ENCODE measurements around the gene NHSL1.

Gene NHSL1

DNA sequence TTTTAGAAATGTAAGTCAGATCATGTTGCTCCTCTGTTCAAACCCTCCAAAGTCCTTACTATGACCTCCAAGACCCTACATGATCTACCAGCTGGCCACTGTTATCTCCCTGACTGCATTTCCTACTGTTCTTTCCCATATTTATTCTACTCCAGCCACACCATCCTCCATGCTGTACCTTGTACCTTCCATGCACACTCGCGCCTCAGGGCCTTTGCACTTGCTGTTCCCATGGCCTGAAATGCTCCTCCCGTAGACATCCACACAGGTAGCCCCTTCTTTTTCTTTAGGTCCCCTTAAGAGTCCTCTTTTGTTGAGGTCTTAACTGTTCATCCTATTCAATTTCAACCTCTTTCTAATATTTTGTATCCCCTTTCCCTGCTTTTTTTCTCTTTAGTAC is 48.3 kb downstream of the NHSL1 start (continued):
- TF ChIP-seq, protein P1, sequence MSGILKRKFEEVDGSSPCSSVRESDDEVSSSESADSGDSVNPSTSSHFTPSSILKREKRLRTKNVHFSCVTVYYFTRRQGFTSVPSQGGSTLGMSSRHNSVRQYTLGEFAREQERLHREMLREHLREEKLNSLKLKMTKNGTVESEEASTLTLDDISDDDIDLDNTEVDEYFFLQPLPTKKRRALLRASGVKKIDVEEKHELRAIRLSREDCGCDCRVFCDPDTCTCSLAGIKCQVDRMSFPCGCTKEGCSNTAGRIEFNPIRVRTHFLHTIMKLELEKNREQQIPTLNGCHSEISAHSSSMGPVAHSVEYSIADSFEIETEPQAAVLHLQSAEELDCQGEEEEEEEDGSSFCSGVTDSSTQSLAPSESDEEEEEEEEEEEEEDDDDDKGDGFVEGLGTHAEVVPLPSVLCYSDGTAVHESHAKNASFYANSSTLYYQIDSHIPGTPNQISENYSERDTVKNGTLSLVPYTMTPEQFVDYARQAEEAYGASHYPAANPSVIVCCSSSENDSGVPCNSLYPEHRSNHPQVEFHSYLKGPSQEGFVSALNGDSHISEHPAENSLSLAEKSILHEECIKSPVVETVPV (CRISPR knock-in tag; IDR thresholded peaks at IDR 0.05): no peak

DNA sequence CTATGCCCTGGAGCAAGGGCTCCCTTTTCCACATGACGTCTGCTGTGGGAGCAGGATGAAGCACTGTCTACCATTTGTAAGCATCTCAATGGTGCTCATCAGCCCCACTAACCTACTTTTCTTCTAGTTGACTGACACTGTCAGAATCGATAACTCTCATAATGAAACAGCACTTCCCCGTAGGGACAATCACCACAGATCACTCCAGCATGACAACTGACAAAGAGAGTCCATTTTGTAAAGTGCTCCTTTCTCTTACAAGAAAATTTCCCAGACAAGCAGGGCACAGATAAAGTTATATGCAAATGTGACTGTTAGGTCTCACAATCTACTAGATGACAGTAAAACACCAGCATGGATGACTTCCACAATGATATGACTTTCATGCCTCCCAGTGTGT is 48.8 kb downstream of the NHSL1 start:
- TF ChIP-seq ZNF8 (CRISPR knock-in tag; IDR thresholded peaks at IDR 0.05) (no peak), ESRRG (CRISPR knock-in tag; IDR thresholded peaks at IDR 0.05) (no peak)
- TF ChIP-seq, protein P2, sequence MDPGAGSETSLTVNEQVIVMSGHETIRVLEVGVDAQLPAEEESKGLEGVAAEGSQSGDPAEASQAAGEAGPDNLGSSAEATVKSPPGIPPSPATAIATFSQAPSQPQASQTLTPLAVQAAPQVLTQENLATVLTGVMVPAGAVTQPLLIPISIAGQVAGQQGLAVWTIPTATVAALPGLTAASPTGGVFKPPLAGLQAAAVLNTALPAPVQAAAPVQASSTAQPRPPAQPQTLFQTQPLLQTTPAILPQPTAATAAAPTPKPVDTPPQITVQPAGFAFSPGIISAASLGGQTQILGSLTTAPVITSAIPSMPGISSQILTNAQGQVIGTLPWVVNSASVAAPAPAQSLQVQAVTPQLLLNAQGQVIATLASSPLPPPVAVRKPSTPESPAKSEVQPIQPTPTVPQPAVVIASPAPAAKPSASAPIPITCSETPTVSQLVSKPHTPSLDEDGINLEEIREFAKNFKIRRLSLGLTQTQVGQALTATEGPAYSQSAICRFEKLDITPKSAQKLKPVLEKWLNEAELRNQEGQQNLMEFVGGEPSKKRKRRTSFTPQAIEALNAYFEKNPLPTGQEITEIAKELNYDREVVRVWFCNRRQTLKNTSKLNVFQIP (CRISPR knock-in tag; IDR thresholded peaks at IDR 0.05; ENCODE audit: borderline replicate concordance, low read depth): no peak
- ATAC-seq: no peak

DNA sequence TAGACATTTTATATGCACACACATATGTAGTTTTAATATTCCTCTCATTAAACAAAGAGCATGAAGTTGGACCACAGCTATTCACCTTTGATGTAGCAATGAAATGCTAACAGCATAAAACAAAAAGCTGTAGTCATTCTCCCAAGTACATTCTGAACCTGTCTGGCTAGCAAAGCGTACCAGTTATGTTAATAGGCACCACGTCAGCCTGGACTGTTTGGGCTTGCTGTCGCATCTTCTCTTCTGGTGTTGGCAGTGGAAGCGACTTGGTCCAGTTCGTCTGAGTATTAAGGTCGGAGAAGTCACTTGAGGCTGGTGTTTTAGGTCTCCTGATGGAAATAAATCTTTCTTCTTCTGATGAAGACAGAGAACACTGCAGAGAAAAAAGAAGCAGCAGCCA is 52.5 kb downstream of the NHSL1 start:
- TF ChIP-seq ZFP3 (CRISPR knock-in tag; IDR thresholded peaks at IDR 0.05): no peak
- no peak for TF ChIP-seq TCF4 (CRISPR knock-in tag; IDR thresholded peaks at IDR 0.05; ENCODE audit: borderline replicate concordance)
- no peak for TF ChIP-seq ARNTL (CRISPR knock-in tag; IDR thresholded peaks at IDR 0.05; ENCODE audit: borderline replicate concordance, low read depth)
- TF ChIP-seq ZNF565 (CRISPR knock-in tag; conservative IDR thresholded peaks at IDR 0.05; ENCODE audit: low read depth): no peak
- TF ChIP-seq, protein P2 (CRISPR knock-in tag; IDR thresholded peaks at IDR 0.05; ENCODE audit: borderline replicate concordance, low read depth): no peak
- TF ChIP-seq ZNF8 (CRISPR knock-in tag; IDR thresholded peaks at IDR 0.05): no peak
- TF ChIP-seq ISL1 (CRISPR knock-in tag; IDR thresholded peaks at IDR 0.05): no peak
- TF ChIP-seq, protein P1 (CRISPR knock-in tag; IDR thresholded peaks at IDR 0.05): no peak
- no peak for TF ChIP-seq CSDC2 (CRISPR knock-in tag; IDR thresholded peaks at IDR 0.05)
- TF ChIP-seq, protein P3, sequence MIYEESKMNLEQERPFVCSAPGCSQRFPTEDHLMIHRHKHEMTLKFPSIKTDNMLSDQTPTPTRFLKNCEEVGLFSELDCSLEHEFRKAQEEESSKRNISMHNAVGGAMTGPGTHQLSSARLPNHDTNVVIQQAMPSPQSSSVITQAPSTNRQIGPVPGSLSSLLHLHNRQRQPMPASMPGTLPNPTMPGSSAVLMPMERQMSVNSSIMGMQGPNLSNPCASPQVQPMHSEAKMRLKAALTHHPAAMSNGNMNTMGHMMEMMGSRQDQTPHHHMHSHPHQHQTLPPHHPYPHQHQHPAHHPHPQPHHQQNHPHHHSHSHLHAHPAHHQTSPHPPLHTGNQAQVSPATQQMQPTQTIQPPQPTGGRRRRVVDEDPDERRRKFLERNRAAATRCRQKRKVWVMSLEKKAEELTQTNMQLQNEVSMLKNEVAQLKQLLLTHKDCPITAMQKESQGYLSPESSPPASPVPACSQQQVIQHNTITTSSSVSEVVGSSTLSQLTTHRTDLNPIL (CRISPR knock-in tag; IDR thresholded peaks at IDR 0.05; ENCODE audit: low read depth): no peak
- no peak for TF ChIP-seq SNAI2 (CRISPR knock-in tag; IDR thresholded peaks at IDR 0.05)
- no peak for TF ChIP-seq BACH2 (CRISPR knock-in tag; IDR thresholded peaks at IDR 0.05; ENCODE audit: borderline replicate concordance)
- no peak for TF ChIP-seq OSR1 (CRISPR knock-in tag; IDR thresholded peaks at IDR 0.05)
- TF ChIP-seq, protein P4, sequence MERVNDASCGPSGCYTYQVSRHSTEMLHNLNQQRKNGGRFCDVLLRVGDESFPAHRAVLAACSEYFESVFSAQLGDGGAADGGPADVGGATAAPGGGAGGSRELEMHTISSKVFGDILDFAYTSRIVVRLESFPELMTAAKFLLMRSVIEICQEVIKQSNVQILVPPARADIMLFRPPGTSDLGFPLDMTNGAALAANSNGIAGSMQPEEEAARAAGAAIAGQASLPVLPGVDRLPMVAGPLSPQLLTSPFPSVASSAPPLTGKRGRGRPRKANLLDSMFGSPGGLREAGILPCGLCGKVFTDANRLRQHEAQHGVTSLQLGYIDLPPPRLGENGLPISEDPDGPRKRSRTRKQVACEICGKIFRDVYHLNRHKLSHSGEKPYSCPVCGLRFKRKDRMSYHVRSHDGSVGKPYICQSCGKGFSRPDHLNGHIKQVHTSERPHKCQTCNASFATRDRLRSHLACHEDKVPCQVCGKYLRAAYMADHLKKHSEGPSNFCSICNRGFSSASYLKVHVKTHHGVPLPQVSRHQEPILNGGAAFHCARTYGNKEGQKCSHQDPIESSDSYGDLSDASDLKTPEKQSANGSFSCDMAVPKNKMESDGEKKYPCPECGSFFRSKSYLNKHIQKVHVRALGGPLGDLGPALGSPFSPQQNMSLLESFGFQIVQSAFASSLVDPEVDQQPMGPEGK (CRISPR knock-in tag; IDR thresholded peaks at IDR 0.05; ENCODE audit: borderline replicate concordance): no peak
- no peak for TF ChIP-seq ESRRG (CRISPR knock-in tag; IDR thresholded peaks at IDR 0.05)
- no peak for TF ChIP-seq GLIS3 (CRISPR knock-in tag; IDR thresholded peaks at IDR 0.05)
- no peak for TF ChIP-seq ZC3H10 (CRISPR knock-in tag; IDR thresholded peaks at IDR 0.05)
- no peak for TF ChIP-seq RARB (CRISPR knock-in tag; IDR thresholded peaks at IDR 0.05)
- TF ChIP-seq TOX (CRISPR knock-in tag; IDR thresholded peaks at IDR 0.05; ENCODE audit: borderline replicate concordance): no peak
- no peak for ATAC-seq

DNA sequence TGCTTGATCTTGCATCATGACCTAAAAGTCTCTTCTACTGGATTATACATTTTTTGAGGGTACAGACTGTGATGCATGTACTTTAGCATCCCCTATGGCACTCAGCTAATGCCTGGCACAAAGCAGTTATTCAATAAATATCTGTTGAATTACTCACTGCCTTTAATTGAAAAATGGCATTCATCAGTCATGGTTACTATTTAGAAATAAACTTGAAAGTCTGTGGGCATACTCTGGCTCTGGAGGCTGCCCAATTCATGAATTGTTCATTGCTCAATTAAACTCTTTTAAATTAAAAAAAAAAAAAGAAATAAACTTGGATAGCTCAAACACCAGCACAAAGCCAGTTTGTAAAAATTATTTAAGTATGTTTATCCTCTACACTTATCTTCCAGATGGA is 55.3 kb downstream of the NHSL1 start:
- ATAC-seq: no peak
- TF ChIP-seq, protein P4 (CRISPR knock-in tag; IDR thresholded peaks at IDR 0.05; ENCODE audit: borderline replicate concordance): no peak
- no peak for TF ChIP-seq ZNF70 (CRISPR knock-in tag; IDR thresholded peaks at IDR 0.05)
- TF ChIP-seq ISL1 (CRISPR knock-in tag; IDR thresholded peaks at IDR 0.05): no peak
- no peak for TF ChIP-seq OSR1 (CRISPR knock-in tag; IDR thresholded peaks at IDR 0.05)

Measured in SK-N-SH treated with all-trans-retinoic acid at 6 μM for 48 hours (cell line).